HepG2 (cell line): ENCODE results near the gene NEFH. TPM values are rescaled to one million over a fixed set of nuclear protein-coding genes. Genes with fewer than 3 reads are reported as not detected.

Experiments
- ATAC-seq: fragments of 200-7000 bp; cut with Tn5 transposase; 3 replicates; pipeline ENCODE4 v1.9.1; 2020; ENCODE audit warnings: mild to moderate bottlenecking, moderate library complexity
- Bru-seq: library from RNA; stranded (reverse); fragments of 400-500 nt; gene quantifications from one replicate; lab custom pipeline; 2021; lab: Mats Ljungman, UMichigan
- BruChase-seq, 2 experiments: library from RNA; stranded (reverse); fragments of 400-500 nt; gene quantifications; one replicate each; lab custom pipeline; 2021; lab: Mats Ljungman, UMichigan
- BruUV-seq: library from RNA; stranded (reverse); fragments of 400-500 nt; replicated peaks from 2 replicates; lab custom pipeline; 2021; lab: Mats Ljungman, UMichigan
- CTCF ChIA-PET: fragments of 300-600 bp; formaldehyde crosslinking; extraction: SDS; loops from one replicate; lab custom pipeline; 2021; ENCODE audit warnings: low total read pairs, inconsistent platforms, low intra/inter-chr PET ratio; lab: Yijun Ruan, JAX
- POLR2A ChIA-PET: fragments of 350-600 bp; sonication (Branson Sonifier 250); formaldehyde crosslinking; loops from one replicate; lab custom pipeline; 2020; ENCODE audit warnings: antibody characterized with exemption, inconsistent platforms; lab: Yijun Ruan, JAX
- DNase-seq: peaks from one replicate; pipeline ENCODE4 v3.0.0-alpha.2; 2015; ENCODE audit warnings: low spot score
- FAIRE-seq: peaks from 3 replicates; lab custom pipeline; 2011; peaks lifted over from hg19 to GRCh38; lab: Jason Lieb, UNC
- H2AFZ ChIP-seq: one replicate; pipeline ENCODE4 v1.6.1; 2011; ENCODE audit warnings: low read length, inconsistent platforms
- H3K27ac ChIP-seq: fragments of 300-600 bp; 3 replicates; pipeline ENCODE4 v1.8.0; 2011; ENCODE audit warnings: mixed run types, mild to moderate bottlenecking, mixed read lengths, low read length, inconsistent platforms; ENCODE audit not compliant: insufficient read depth; ENCODE audit errors: extremely low read length
- H3K27me3 ChIP-seq, 2 experiments: fragments of 200-600 bp in 1 of 2; 2 replicates in 1 of 2; 3 replicates in 1 of 2; pipeline versions ENCODE4 v1.6.0 to v1.8.0; 2011; ENCODE audit warnings: low read length in 2 of 2, mild to moderate bottlenecking in 2 of 2, moderate library complexity in 2 of 2, inconsistent platforms in 1 of 2; ENCODE audit not compliant: insufficient read depth in 2 of 2, control insufficient read depth in 1 of 2
- H3K36me3 ChIP-seq, 2 experiments: fragments of 200-600 bp in 1 of 2; replicated peaks in 1 of 2; 2 replicates in 1 of 2; 3 replicates in 1 of 2; pipeline versions ENCODE4 v1.5.1 to v1.8.0; 2011; ENCODE audit warnings: low read length in 2 of 2, inconsistent platforms in 1 of 2; ENCODE audit not compliant: insufficient read depth in 2 of 2, control insufficient read depth in 1 of 2
- H3K4me1 ChIP-seq: 2 replicates; pipeline ENCODE4 v1.5.1; 2012; ENCODE audit warnings: low read length, inconsistent platforms; ENCODE audit not compliant: insufficient read depth
- H3K4me2 ChIP-seq: 2 replicates; pipeline ENCODE4 v1.6.0; 2011; ENCODE audit warnings: low read depth, low read length, inconsistent platforms
- H3K4me3 ChIP-seq, 3 experiments: fragments of 200-600 bp in 1 of 3; sonication (generic), shearing (Covaris generic) in 1 of 3; replicated peaks in 1 of 3; 2 replicates each; pipeline ENCODE4 v1.5.1; 2011 to 2016; ENCODE audit warnings: low read length in 3 of 3, inconsistent platforms in 2 of 3, low read depth in 2 of 3, mild to moderate bottlenecking in 2 of 3, control low read depth in 1 of 3, mixed read lengths in 1 of 3; ENCODE audit not compliant: insufficient read depth in 1 of 3
- H3K79me2 ChIP-seq: one replicate; pipeline ENCODE4 v1.6.1; 2011; ENCODE audit warnings: low read length, inconsistent platforms; ENCODE audit not compliant: insufficient read depth
- H3K9ac ChIP-seq: 2 replicates; pipeline ENCODE4 v1.6.0; 2011; ENCODE audit warnings: mild to moderate bottlenecking, low read depth, low read length, inconsistent platforms; ENCODE audit not compliant: insufficient read depth
- H3K9me3 ChIP-seq: 2 replicates; pipeline ENCODE4 v1.5.1; 2012; ENCODE audit warnings: mild to moderate bottlenecking, low read length
- H4K20me1 ChIP-seq: 2 replicates; pipeline ENCODE4 v1.6.0; 2011; ENCODE audit warnings: inconsistent platforms, mild to moderate bottlenecking, low read length, moderate library complexity; ENCODE audit not compliant: insufficient read depth
- ADNP ChIP-seq: sonication (generic); formaldehyde crosslinking; IDR thresholded peaks from 2 replicates; pipeline ENCODE4 v1.4.0; 2020; ENCODE audit warnings: missing genetic modification reagents
- HMG20A ChIP-seq: IDR thresholded peaks from 2 replicates; pipeline ENCODE4 v1.6.1; 2016; ENCODE audit warnings: borderline replicate concordance
- MED13 ChIP-seq: sonication (generic); formaldehyde crosslinking; IDR thresholded peaks from 2 replicates; pipeline ENCODE4 v1.5.0; 2020; ENCODE audit warnings: missing genetic modification reagents
- MEIS1 ChIP-seq: sonication (generic); formaldehyde crosslinking; IDR thresholded peaks from 2 replicates; pipeline ENCODE4 v1.9.0; 2021; ENCODE audit warnings: mild to moderate bottlenecking, missing genetic modification reagents, moderate library complexity, borderline replicate concordance
- NCOA5 ChIP-seq: sonication (generic); formaldehyde crosslinking; IDR thresholded peaks from 2 replicates; pipeline ENCODE4 v1.4.0; 2020; ENCODE audit warnings: missing genetic modification reagents
- TSC22D2 ChIP-seq: sonication (generic); formaldehyde crosslinking; IDR thresholded peaks from 2 replicates; pipeline ENCODE4 v1.5.1; 2020; ENCODE audit warnings: missing genetic modification reagents, mild to moderate bottlenecking, borderline replicate concordance
- ZNF235 ChIP-seq: sonication (generic); formaldehyde crosslinking; IDR thresholded peaks from 2 replicates; pipeline ENCODE4 v1.8.1; 2023; ENCODE audit warnings: mild to moderate bottlenecking, missing genetic modification reagents, borderline replicate concordance
- WGBS: methylation state at CpG from one replicate; pipeline ENCODE4 v1.1.6; 2017; ENCODE audit warnings: low lambda C conversion rate; 5-methylcytosine and 5-hydroxymethylcytosine counted together
- in situ Hi-C: cut with HindIII; loops from 2 replicates; pipeline ENCODE4 v1.10.0; 2017; ENCODE audit warnings: low pct_unique_long_range_greater_than_20kb; ENCODE audit not compliant: extremely low pct_ligation_motif_present
- intact Hi-C: fragments of 100-400 bp; cut with micrococcal nuclease; formaldehyde crosslinking; loops from one replicate; pipeline ENCODE4 v1.10.0; 2022; ENCODE audit not compliant: unreplicated experiment
- long read RNA-seq, 2 experiments: library from RNA in 1 of 2; library from polyadenylated mRNA in 1 of 2; stranded (forward) in 1 of 2; unstranded in 1 of 2; transcript quantifications; one replicate each; pipeline ENCODE4 v2.0.0, GENCODE V29; 2019 to 2022
- polyA minus RNA-seq, 3 experiments: library from RNA; depleted of rRNA, polyadenylated mRNA; stranded (reverse); fragments of >200 nt; gene quantifications; 2 replicates each; pipeline ENCODE4 v1.2.3, GENCODE V29; 2011; ENCODE audit warnings: low replicate concordance in 1 of 3
- polyA plus RNA-seq, 8 experiments: library from polyadenylated mRNA; depleted of rRNA in 3 of 8; stranded (reverse) in 7 of 8; unstranded in 1 of 8; fragments of >200 nt; fragmentation: Illumina TruSeq in 4 of 8; extraction: Trizol in 4 of 8; gene quantifications; 2 replicates each; pipeline versions ENCODE4 v1.2.1 to v1.2.3, GENCODE V29; 2011 to 2016; ENCODE audit warnings: low read depth in 4 of 8, missing spikeins in 1 of 8, mixed read lengths in 1 of 8; ENCODE audit not compliant: insufficient read depth in 1 of 8
- total RNA-seq, 5 experiments: library from RNA; depleted of rRNA; stranded (reverse); fragments of >200 nt; fragmentation: Illumina TruSeq; extraction: Trizol; gene quantifications; 2 replicates each; pipeline ENCODE4 v1.2.3, GENCODE V29; 2016; ENCODE audit warnings: low read depth in 1 of 5
- TF ChIP-seq, protein P1 (sequence below): fragments of 450-650 bp; IDR thresholded peaks from 2 replicates; pipeline ENCODE4 v1.6.1; 2017; ENCODE audit warnings: mild to moderate bottlenecking
- TF ChIP-seq, protein P2 (sequence below): sonication (generic); formaldehyde crosslinking; IDR thresholded peaks from 2 replicates; pipeline ENCODE4 v1.5.1; 2020; ENCODE audit warnings: mild to moderate bottlenecking, missing genetic modification reagents, moderate library complexity

NEFH gene, protein sequence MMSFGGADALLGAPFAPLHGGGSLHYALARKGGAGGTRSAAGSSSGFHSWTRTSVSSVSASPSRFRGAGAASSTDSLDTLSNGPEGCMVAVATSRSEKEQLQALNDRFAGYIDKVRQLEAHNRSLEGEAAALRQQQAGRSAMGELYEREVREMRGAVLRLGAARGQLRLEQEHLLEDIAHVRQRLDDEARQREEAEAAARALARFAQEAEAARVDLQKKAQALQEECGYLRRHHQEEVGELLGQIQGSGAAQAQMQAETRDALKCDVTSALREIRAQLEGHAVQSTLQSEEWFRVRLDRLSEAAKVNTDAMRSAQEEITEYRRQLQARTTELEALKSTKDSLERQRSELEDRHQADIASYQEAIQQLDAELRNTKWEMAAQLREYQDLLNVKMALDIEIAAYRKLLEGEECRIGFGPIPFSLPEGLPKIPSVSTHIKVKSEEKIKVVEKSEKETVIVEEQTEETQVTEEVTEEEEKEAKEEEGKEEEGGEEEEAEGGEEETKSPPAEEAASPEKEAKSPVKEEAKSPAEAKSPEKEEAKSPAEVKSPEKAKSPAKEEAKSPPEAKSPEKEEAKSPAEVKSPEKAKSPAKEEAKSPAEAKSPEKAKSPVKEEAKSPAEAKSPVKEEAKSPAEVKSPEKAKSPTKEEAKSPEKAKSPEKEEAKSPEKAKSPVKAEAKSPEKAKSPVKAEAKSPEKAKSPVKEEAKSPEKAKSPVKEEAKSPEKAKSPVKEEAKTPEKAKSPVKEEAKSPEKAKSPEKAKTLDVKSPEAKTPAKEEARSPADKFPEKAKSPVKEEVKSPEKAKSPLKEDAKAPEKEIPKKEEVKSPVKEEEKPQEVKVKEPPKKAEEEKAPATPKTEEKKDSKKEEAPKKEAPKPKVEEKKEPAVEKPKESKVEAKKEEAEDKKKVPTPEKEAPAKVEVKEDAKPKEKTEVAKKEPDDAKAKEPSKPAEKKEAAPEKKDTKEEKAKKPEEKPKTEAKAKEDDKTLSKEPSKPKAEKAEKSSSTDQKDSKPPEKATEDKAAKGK
- total RNA-seq (2016; rRNA removed; fragmentation: Illumina TruSeq; extraction: Trizol) (not detected in 2 replicates), polyA plus RNA-seq (2011; rRNA removed) (not detected in 2 replicates), polyA minus RNA-seq (2011; rRNA and poly(A)+ RNA removed; ENCODE audit: low replicate concordance) (0.12 TPM in 1 of 2 replicates, not detected in the other), Bru-seq, nascent RNA (not detected), BruChase-seq, experiment 1, labeled RNA remaining after a 6-hour chase (percentile 8 among the genes with signal in this experiment), BruChase-seq, experiment 2, labeled RNA remaining after a 2-hour chase (not detected)
- not detected in 2 replicates for total RNA-seq (2016; cell fraction: cytosol; rRNA removed; fragmentation: Illumina TruSeq; extraction: Trizol; ENCODE audit: low read depth)
- total RNA-seq (2016; cell fraction: insoluble cytoplasmic fraction; rRNA removed; fragmentation: Illumina TruSeq; extraction: Trizol), result not detected in 2 replicates
- not detected in 2 replicates for total RNA-seq (2016; cell fraction: membrane; rRNA removed; fragmentation: Illumina TruSeq; extraction: Trizol)
- total RNA-seq (2016; cell fraction: nucleus; rRNA removed; fragmentation: Illumina TruSeq; extraction: Trizol), result not detected in 2 replicates
- not detected in 2 replicates for polyA plus RNA-seq (2011; cell fraction: cytosol; rRNA removed)
- polyA plus RNA-seq (2011; cell fraction: nucleus; rRNA removed), result not detected in 2 replicates
- not detected in 2 replicates for polyA plus RNA-seq (2012)
- not detected in 2 replicates for polyA plus RNA-seq (2016; cell fraction: cytosol; fragmentation: Illumina TruSeq; extraction: Trizol; ENCODE audit: low read depth)
- not detected in 2 replicates for polyA plus RNA-seq (2016; cell fraction: insoluble cytoplasmic fraction; fragmentation: Illumina TruSeq; extraction: Trizol; ENCODE audit: low read depth)
- polyA plus RNA-seq (2016; cell fraction: membrane; fragmentation: Illumina TruSeq; extraction: Trizol; ENCODE audit: low read depth), result not detected in 2 replicates
- polyA plus RNA-seq (2016; cell fraction: nucleus; fragmentation: Illumina TruSeq; extraction: Trizol; ENCODE audit: insufficient read depth, low read depth), result not detected in 2 replicates
- not detected in 2 replicates for polyA minus RNA-seq (2011; cell fraction: cytosol; rRNA and poly(A)+ RNA removed)
- polyA minus RNA-seq (2011; cell fraction: nucleus; rRNA and poly(A)+ RNA removed), result not detected in 2 replicates
- long read RNA-seq, experiment 1, result 0 reads
- long read RNA-seq, experiment 2, result 0 reads

DNA sequence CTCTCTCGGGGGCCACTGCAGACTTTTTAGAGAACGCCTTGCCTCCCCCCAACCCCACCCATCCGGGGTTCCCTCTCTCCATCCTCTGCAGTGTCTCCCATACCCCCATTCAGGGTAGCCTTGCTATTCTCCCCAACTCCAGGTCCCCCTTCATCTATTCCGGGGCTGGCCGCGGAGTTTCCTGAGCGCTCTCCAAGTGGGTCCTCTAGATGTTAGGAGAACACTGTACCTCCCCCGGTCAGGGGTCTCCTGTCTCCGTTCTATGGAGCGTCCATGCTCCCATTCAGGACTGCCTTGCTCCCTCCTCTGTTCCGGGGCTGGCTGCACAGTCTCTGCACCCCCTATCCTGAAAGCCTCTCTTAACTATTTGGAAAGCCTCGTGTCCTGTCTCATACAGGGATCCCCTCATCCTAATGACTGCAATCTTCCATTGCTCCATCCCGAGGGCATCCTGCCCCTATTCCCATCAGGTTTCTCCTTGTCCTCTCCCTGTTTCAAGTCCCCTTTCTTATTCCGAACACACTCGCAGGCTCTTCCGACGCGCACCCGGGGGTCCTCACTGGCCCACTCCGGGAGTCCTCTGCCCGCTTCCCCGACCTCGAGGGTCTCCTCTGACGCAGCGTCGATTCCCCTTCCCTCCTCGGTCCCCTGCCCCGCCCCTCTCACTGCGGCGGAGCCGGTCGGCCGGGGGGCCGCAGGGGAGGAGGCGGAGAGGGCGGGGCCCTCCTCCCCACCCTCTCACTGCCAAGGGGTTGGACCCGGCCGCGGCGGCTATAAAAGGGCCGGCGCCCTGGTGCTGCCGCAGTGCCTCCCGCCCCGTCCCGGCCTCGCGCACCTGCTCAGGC, at the start of gene NEFH:
Gene NEFH (plus strand): TSS at position 802 of the 845 bp plus-strand sequence. CDS start 45 bp downstream, outside the sequence.
- no peak within 1 kb of the TSS for H2AFZ ChIP-seq
- 38% methylated on average over 35 of the region's 48 CpGs for WGBS
- no peak within 1 kb of the TSS for H3K9ac ChIP-seq
- H4K20me1 ChIP-seq, result peaks cover 7% of the 10 kb centered on the region; the same call in 1 of the 2 replicates
- peaks cover 13% of the 10 kb centered on the region; the same call in 1 of the 2 replicates for H3K4me1 ChIP-seq
- ChIA-PET POLR2A (no interaction called here), CTCF (interaction anchor here (0.6 kb wide), 1 partner anchor 35 kb away, joined by 3 read pairs; no protein-coding TSS in a partner anchor)
- intact Hi-C loops (no loop called here), in situ Hi-C loops (no loop called here)
- peaks cover 10 to 46% of the 10 kb centered on the region in 2 experiments for H3K27me3 ChIP-seq
- BruUV-seq, result no TSS peak
- FAIRE-seq, result no peak
- H3K27ac ChIP-seq, result no peak within 1 kb of the TSS
- no peaks in the 10 kb centered on the region for H3K9me3 ChIP-seq
- no peak for ATAC-seq
- no peaks in the 10 kb centered on the region for H3K36me3 ChIP-seq
- DNase-seq, result no peak
- H3K4me2 ChIP-seq, result no peak within 1 kb of the TSS
- no peak within 1 kb of the TSS for H3K4me3 ChIP-seq
- H3K79me2 ChIP-seq, result no peaks in the 10 kb centered on the region
- TF ChIP-seq ZNF235 (CRISPR knock-in tag) (no peak), MEIS1 (no peak), MED13 (CRISPR knock-in tag) (no peak), ADNP (CRISPR knock-in tag) (no peak), HMG20A (CRISPR knock-in tag) (no peak), TSC22D2 (CRISPR knock-in tag) (no peak), NCOA5 (CRISPR knock-in tag) (no peak)
- TF ChIP-seq, protein P1, sequence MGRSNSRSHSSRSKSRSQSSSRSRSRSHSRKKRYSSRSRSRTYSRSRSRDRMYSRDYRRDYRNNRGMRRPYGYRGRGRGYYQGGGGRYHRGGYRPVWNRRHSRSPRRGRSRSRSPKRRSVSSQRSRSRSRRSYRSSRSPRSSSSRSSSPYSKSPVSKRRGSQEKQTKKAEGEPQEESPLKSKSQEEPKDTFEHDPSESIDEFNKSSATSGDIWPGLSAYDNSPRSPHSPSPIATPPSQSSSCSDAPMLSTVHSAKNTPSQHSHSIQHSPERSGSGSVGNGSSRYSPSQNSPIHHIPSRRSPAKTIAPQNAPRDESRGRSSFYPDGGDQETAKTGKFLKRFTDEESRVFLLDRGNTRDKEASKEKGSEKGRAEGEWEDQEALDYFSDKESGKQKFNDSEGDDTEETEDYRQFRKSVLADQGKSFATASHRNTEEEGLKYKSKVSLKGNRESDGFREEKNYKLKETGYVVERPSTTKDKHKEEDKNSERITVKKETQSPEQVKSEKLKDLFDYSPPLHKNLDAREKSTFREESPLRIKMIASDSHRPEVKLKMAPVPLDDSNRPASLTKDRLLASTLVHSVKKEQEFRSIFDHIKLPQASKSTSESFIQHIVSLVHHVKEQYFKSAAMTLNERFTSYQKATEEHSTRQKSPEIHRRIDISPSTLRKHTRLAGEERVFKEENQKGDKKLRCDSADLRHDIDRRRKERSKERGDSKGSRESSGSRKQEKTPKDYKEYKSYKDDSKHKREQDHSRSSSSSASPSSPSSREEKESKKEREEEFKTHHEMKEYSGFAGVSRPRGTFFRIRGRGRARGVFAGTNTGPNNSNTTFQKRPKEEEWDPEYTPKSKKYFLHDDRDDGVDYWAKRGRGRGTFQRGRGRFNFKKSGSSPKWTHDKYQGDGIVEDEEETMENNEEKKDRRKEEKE, result no peak
- TF ChIP-seq, protein P2, sequence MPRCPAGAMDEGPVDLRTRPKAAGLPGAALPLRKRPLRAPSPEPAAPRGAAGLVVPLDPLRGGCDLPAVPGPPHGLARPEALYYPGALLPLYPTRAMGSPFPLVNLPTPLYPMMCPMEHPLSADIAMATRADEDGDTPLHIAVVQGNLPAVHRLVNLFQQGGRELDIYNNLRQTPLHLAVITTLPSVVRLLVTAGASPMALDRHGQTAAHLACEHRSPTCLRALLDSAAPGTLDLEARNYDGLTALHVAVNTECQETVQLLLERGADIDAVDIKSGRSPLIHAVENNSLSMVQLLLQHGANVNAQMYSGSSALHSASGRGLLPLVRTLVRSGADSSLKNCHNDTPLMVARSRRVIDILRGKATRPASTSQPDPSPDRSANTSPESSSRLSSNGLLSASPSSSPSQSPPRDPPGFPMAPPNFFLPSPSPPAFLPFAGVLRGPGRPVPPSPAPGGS, result no peak
